ENCODE results near the gene ANKS1B. TPM values are rescaled to one million over a fixed set of nuclear protein-coding genes. Genes with fewer than 3 reads are reported as not detected.

The ANKS1B gene
- total and polyA plus RNA-seq, 2 of the 4 experiments (the other 2 are of a cell fraction), result 0.17 to 0.18 TPM

GRCh38 chr12:98701166-98701565, 1283.6 kb downstream of the ANKS1B start:
- POLR2A ChIA-PET (ENCODE audit: unreplicated experiment), result no interaction called here
- no TSS peak for BruUV-seq (replicated peaks)
- Histone ChIP-seq H4K91ac (ENCODE audit: insufficient read depth, low read depth, low read length) (no peak overlapping the region), H2AFZ (replicated peaks; ENCODE audit: low read length, poor library complexity) (no peak overlapping the region), H3K4me1 (ENCODE audit: control insufficient read depth, insufficient read depth, low read length) (peaks cover 2% of the 10 kb centered on the region; the same call in 1 of the 2 replicates), H4K8ac (ENCODE audit: low read depth in 2 of 2, low read length in 2 of 2) (no peak overlapping the region), H4K5ac (ENCODE audit: low read depth, low read length) (no peak overlapping the region), H3K4ac (ENCODE audit: low read depth, low read length) (no peak overlapping the region), H3K27ac (ENCODE audit: insufficient read depth, low read length) (no peak overlapping the region), H3K18ac (ENCODE audit: low read depth, low read length) (no peak overlapping the region), H2BK5ac (ENCODE audit: low read depth, low read length, poor library complexity, severe bottlenecking) (no peak overlapping the region), H4K20me1 (ENCODE audit: insufficient read depth, low read length) (no peaks in the 10 kb centered on the region), H3K56ac (ENCODE audit: extremely low read depth, insufficient read depth, low read length) (no peak overlapping the region), H3K14ac (replicated peaks; ENCODE audit: low read depth, low read length) (no peak overlapping the region), H2BK15ac (ENCODE audit: low read depth, low read length) (no peak overlapping the region), H2BK120ac (ENCODE audit: low read depth, low read length) (no peak overlapping the region), H3K9me3 (ENCODE audit: control insufficient read depth, insufficient read depth, low read length) (no peaks in the 10 kb centered on the region), H3K27me3 (ENCODE audit: control insufficient read depth, insufficient read depth, low read length) (no peaks in the 10 kb centered on the region), H3K4me3 (ENCODE audit: insufficient read depth, low read depth, low read length) (no peak overlapping the region), H2AK9ac (replicated peaks; ENCODE audit: low read depth, low read length, poor library complexity) (no peak overlapping the region), H2BK20ac (ENCODE audit: low read depth, low read length) (no peak overlapping the region), H3K9ac (ENCODE audit: low read depth, low read length) (no peak overlapping the region), H3K4me2 (ENCODE audit: low read depth, low read length) (no peak overlapping the region), H2AK5ac (ENCODE audit: low read depth, low read length) (no peak overlapping the region), H3K23ac (ENCODE audit: low read depth, low read length) (no peak overlapping the region), H3K79me1 (ENCODE audit: low read depth in 1 of 2, low read length in 2 of 2) (peaks cover 8 to 14% of the 10 kb centered on the region in 2 experiments; a peak in 3 of 4 replicates), H3K36me3 (ENCODE audit: control insufficient read depth, insufficient read depth, low read length) (peaks cover 6% of the 10 kb centered on the region), H3K9me1 (ENCODE audit: insufficient read depth, low read length) (no peaks in the 10 kb centered on the region)
- WGBS, 2 experiments (ENCODE audit: extremely low coverage in 2 of 2, insufficient read length in 1 of 2), result no CpG with 5 or more reads among the region's 1 CpG
- DNase-seq (peak; percentile 22), ATAC-seq (ENCODE audit: low read depth) (peak; percentile 59)
- dilution Hi-C loops (cut with HindIII; ENCODE audit: low sequenced_read_pairs, unreplicated experiment) (no loop called here), intact Hi-C loops (cut with micrococcal nuclease) (no loop called here), in situ Hi-C loops (cut with MboI; ENCODE audit: low sequenced_read_pairs) (no loop called here)
- no peak for TF ChIP-seq MXI1 (IDR thresholded peaks at IDR 0.05; ENCODE audit: borderline replicate concordance, low read depth, low read length)
- no peak for TF ChIP-seq RFX5 (IDR thresholded peaks at IDR 0.05; ENCODE audit: low read depth, low read length)
- CTCF ChIA-PET, result no interaction called here

Data from IMR-90 (cell line).